Osteoblast (primary cell): ENCODE measurements around the gene AGBL5. TPM values are rescaled to one million over a fixed set of nuclear protein-coding genes. Genes with fewer than 3 reads are reported as not detected.

Source experiments
- DNase-seq: peaks from one replicate; pipeline ENCODE4 v3.0.0; 2011; ENCODE audit warnings: low spot score, mixed read lengths; ENCODE audit not compliant: insufficient read length; ENCODE audit errors: missing footprints
- H2AFZ ChIP-seq: 2 replicates; pipeline ENCODE4 v1.6.0; 2011; ENCODE audit warnings: mild to moderate bottlenecking, low read length
- H3K27ac ChIP-seq: 2 replicates; pipeline ENCODE4 v1.5.1; 2011; ENCODE audit warnings: mild to moderate bottlenecking, low read depth, low read length, moderate library complexity
- H3K27me3 ChIP-seq: 2 replicates; pipeline ENCODE4 v1.6.0; 2012; ENCODE audit warnings: mild to moderate bottlenecking, control low read depth, inconsistent platforms, low read length, moderate library complexity; ENCODE audit not compliant: insufficient read depth
- H3K36me3 ChIP-seq: 2 replicates; pipeline ENCODE4 v1.5.1; 2011; ENCODE audit warnings: mild to moderate bottlenecking, low read length, control low read depth, moderate library complexity; ENCODE audit not compliant: insufficient read depth
- H3K4me1 ChIP-seq: 2 replicates; pipeline ENCODE4 v1.5.1; 2011; ENCODE audit warnings: mild to moderate bottlenecking, low read length, control low read depth, moderate library complexity; ENCODE audit not compliant: insufficient read depth
- H3K4me2 ChIP-seq: 2 replicates; pipeline ENCODE4 v1.6.0; 2011; ENCODE audit warnings: mild to moderate bottlenecking, low read length; ENCODE audit not compliant: insufficient read depth
- H3K4me3 ChIP-seq: fragments of 200-600 bp; sonication (generic); 3 replicates; pipeline ENCODE4 v1.5.1; 2012; ENCODE audit warnings: mild to moderate bottlenecking, low read length, inconsistent platforms; ENCODE audit not compliant: insufficient read depth
- H3K79me2 ChIP-seq: 2 replicates; pipeline ENCODE4 v1.6.0; 2012; ENCODE audit warnings: mild to moderate bottlenecking, low read length, control low read depth, inconsistent platforms; ENCODE audit not compliant: insufficient read depth
- H3K9me3 ChIP-seq: 2 replicates; pipeline ENCODE4 v1.5.1; 2011; ENCODE audit warnings: low read depth, low read length, control low read depth
- H4K20me1 ChIP-seq: 2 replicates; pipeline ENCODE4 v1.6.0; 2012; ENCODE audit warnings: mild to moderate bottlenecking, low read length, control low read depth; ENCODE audit not compliant: insufficient read depth
- CTCF ChIP-seq: IDR thresholded peaks from 2 replicates; pipeline ENCODE4 v1.5.1; 2011; ENCODE audit warnings: mild to moderate bottlenecking, low read depth, low read length, moderate library complexity; ENCODE audit errors: extremely low read depth
- total RNA-seq: library from RNA; depleted of rRNA; stranded (reverse); fragments of >200 nt; gene quantifications from 2 replicates; pipeline ENCODE4 v1.2.3, GENCODE V29; 2012

AGBL5 gene
- total RNA-seq, 1 donor: 24.6 TPM

DNA sequence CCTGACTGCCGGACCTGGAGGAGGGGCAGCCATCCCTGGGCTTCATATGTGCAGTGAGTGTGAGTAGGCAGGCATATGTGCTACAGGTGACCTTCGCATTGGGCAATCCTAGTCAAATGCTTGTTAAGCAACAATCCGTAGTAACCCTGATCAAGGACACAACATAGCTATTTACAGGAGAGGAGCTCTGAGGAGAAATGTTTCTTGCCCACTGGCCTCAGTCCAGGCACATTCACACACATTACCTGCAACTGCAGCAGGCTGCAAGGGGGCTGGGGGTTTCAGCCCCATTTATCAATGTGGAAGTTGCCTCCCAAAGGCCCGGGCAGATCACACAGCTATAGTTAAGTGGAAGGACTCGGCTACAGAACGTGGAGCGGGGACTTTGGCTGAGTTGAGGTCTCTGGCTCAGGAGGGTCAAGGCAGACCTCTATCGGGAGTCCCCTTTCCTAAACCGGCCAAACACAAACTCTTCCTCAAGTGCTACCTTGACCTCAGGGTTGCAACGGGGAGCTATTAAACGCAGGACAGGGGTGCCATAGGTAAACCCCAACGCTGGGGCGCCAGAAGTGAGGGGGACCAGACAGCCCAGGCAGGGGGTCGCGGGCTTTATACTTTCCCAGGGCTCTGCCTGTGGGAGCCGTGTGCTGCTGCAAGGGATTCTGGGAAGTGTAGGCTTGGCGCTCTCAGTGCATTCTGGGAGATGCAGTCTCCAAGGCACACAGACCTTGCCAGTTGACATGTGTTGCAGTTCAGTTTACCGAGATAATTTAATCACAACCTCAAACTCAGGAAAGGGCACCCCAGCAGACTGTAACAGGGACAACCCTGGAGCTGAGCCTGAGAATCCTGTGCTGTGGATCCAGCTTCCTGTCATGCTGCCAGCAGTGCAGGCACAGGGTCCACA lies 44.5 kb downstream of the AGBL5 start:
- no peaks in the 10 kb centered on the region for H3K9me3 ChIP-seq
- H3K4me1 ChIP-seq: peaks cover 5% of the 10 kb centered on the region
- DNase-seq: peak; percentile 99
- peak overlapping the region; percentile 66 for H3K4me3 ChIP-seq
- peak overlapping the region; percentile 97 for H2AFZ ChIP-seq
- H3K27ac ChIP-seq: no peak overlapping the region
- H3K4me2 ChIP-seq: peak overlapping the region; percentile 84
- H3K27me3 ChIP-seq: no peaks in the 10 kb centered on the region
- H3K79me2 ChIP-seq: no peaks in the 10 kb centered on the region
- H3K36me3 ChIP-seq: no peaks in the 10 kb centered on the region
- no peaks in the 10 kb centered on the region for H4K20me1 ChIP-seq
- TF ChIP-seq CTCF: no peak

- H3K4me3 ChIP-seq: no peak overlapping the region
- TF ChIP-seq CTCF: no peak
- H4K20me1 ChIP-seq: no peaks in the 10 kb centered on the region
- peaks cover 5% of the 10 kb centered on the region for H3K4me1 ChIP-seq
- DNase-seq: peak; percentile 69
- H3K4me2 ChIP-seq: no peak overlapping the region
- H3K79me2 ChIP-seq: no peaks in the 10 kb centered on the region
- H3K27ac ChIP-seq: no peak overlapping the region
- H3K9me3 ChIP-seq: no peaks in the 10 kb centered on the region
- no peaks in the 10 kb centered on the region for H3K36me3 ChIP-seq
- H2AFZ ChIP-seq: no peak overlapping the region
- no peaks in the 10 kb centered on the region for H3K27me3 ChIP-seq
Measured at GRCh38 chr2:27096748-27097297, 45.4 kb downstream of the AGBL5 start.

DNA sequence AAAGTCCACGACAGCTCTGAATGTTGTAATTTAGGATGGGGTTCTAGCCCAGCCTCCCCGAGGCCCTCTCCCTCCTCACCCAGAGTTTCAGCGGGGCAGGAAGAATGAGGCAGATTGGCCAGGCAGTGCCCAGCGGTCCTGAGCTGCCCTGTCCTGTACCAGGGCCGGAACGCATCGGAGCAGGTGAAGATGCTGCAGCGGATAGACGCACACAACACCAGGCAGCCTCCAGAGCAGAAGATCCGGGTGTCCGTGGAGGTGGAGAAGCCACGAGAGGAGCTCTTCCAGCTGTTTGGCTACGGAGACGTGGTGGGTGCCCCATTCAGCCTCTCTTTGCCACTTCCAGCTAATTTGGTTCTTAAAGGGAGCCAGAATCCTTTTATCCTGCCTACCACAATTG lies 45.9 kb downstream of the AGBL5 start:
- TF ChIP-seq CTCF: no peak
- DNase-seq: no peak
- Histone ChIP-seq H2AFZ (no peak overlapping the region), H3K27me3 (no peaks in the 10 kb centered on the region), H3K9me3 (no peaks in the 10 kb centered on the region), H3K4me1 (peaks cover 5% of the 10 kb centered on the region), H3K36me3 (no peaks in the 10 kb centered on the region), H3K27ac (no peak overlapping the region), H4K20me1 (no peaks in the 10 kb centered on the region), H3K4me2 (no peak overlapping the region), H3K4me3 (no peak overlapping the region), H3K79me2 (no peaks in the 10 kb centered on the region)

- Histone ChIP-seq H3K27me3 (no peaks in the 10 kb centered on the region), H3K4me1 (peaks cover 5% of the 10 kb centered on the region), H4K20me1 (no peaks in the 10 kb centered on the region), H3K36me3 (no peaks in the 10 kb centered on the region), H3K27ac (no peak overlapping the region), H3K9me3 (no peaks in the 10 kb centered on the region), H3K79me2 (no peaks in the 10 kb centered on the region), H3K4me3 (no peak overlapping the region), H2AFZ (no peak overlapping the region), H3K4me2 (no peak overlapping the region)
- peak; percentile 45 for DNase-seq
- no peak for TF ChIP-seq CTCF
Measured at GRCh38 chr2:27099334-27099955, 48.0 kb downstream of the AGBL5 start.
